HCT116 (cell line): ENCODE data around the gene HSPA4. TPM values are rescaled to one million over a fixed set of nuclear protein-coding genes. Genes with fewer than 3 reads are reported as not detected.

Experiments
- ATAC-seq: fragments of 200-7000 bp; cut with Tn5 transposase; 2 replicates; pipeline ENCODE4 v1.9.1; 2020; ENCODE audit warnings: mild to moderate bottlenecking, moderate library complexity
- BruUV-seq: library from RNA; stranded (reverse); fragments of 400-500 nt; replicated peaks from 2 replicates; lab custom pipeline; 2021; lab: Mats Ljungman, UMichigan
- CTCF ChIA-PET: fragments of 300-600 bp; sonication (Branson Sonifier 250); formaldehyde crosslinking; loops from one replicate; lab custom pipeline; 2021; ENCODE audit warnings: antibody characterized with exemption; lab: Charles Lee
- POLR2A ChIA-PET: fragments of 300-600, 350-600 bp; sonication (Branson Sonifier 250); formaldehyde crosslinking; loops from one replicate; lab custom pipeline; 2021; ENCODE audit warnings: antibody characterized with exemption; lab: Charles Lee
- RAD21 ChIA-PET, 2 experiments: fragments of 300-600 bp; sonication (Branson Sonifier 250); formaldehyde crosslinking; loops; one replicate each; lab custom pipeline; 2023; ENCODE audit warnings: low total read pairs in 2 of 2; ENCODE audit not compliant: uncharacterized antibody in 2 of 2, unreplicated experiment in 2 of 2, low non-redundant PET in 1 of 2; lab: Charles Lee
- DNase-seq: peaks from one replicate; pipeline ENCODE4 v3.0.0-alpha.2; 2010; ENCODE audit warnings: low read depth, low spot score
- H2AFZ ChIP-seq: fragments of 200-600 bp; shearing (Covaris generic), sonication (generic); 2 replicates; pipeline ENCODE4 v1.6.1; 2017; ENCODE audit warnings: low read depth, mixed run types, mixed read lengths, antibody characterized with exemption, low read length; ENCODE audit not compliant: poor library complexity, severe bottlenecking
- H3K27ac ChIP-seq: 2 replicates; pipeline ENCODE4 v1.5.1; 2012; ENCODE audit warnings: low read depth, low read length
- H3K27me3 ChIP-seq: fragments of 200-600 bp; sonication (generic); 2 replicates; pipeline ENCODE4 v1.6.1; 2016; ENCODE audit warnings: mixed run types, low read length, mixed read lengths; ENCODE audit not compliant: insufficient read depth
- H3K36me3 ChIP-seq, 2 experiments: fragments of 200-500 bp in 1 of 2; fragments of 200-600 bp in 1 of 2; sonication (Bioruptor generic) in 1 of 2; sonication (generic) in 1 of 2; 2 replicates each; pipeline versions ENCODE4 v1.5.1 to v1.6.1; 2014 to 2016; ENCODE audit warnings: low read length in 2 of 2, inconsistent platforms in 1 of 2, mixed read lengths in 1 of 2, mixed run types in 1 of 2; ENCODE audit not compliant: insufficient read depth in 2 of 2, control insufficient read depth in 1 of 2
- H3K4me1 ChIP-seq, 2 experiments: fragments of 200-600 bp in 1 of 2; sonication (generic) in 1 of 2; 2 replicates each; pipeline versions ENCODE4 v1.5.1 to v1.6.1; 2012 to 2017; ENCODE audit warnings: low read length in 2 of 2, inconsistent platforms in 1 of 2, mild to moderate bottlenecking in 1 of 2, mixed read lengths in 1 of 2, mixed run types in 1 of 2, moderate library complexity in 1 of 2; ENCODE audit not compliant: insufficient read depth in 2 of 2, control insufficient read depth in 1 of 2
- H3K4me2 ChIP-seq: fragments of 200-600 bp; sonication (generic); 2 replicates; pipeline ENCODE4 v1.6.1; 2017; ENCODE audit warnings: mixed run types, low read length, mixed read lengths
- H3K4me3 ChIP-seq, 2 experiments: fragments of 200-600 bp in 1 of 2; sonication (generic) in 1 of 2; replicated peaks in 1 of 2; 2 replicates each; pipeline ENCODE4 v1.5.1; 2011 to 2016; ENCODE audit warnings: low read length in 2 of 2, control low read depth in 1 of 2, low read depth in 1 of 2, mild to moderate bottlenecking in 1 of 2, mixed read lengths in 1 of 2, mixed run types in 1 of 2
- H3K79me2 ChIP-seq: fragments of 200-600 bp; sonication (generic); 2 replicates; pipeline ENCODE4 v1.6.1; 2017; ENCODE audit warnings: mild to moderate bottlenecking, mixed run types, low read length, moderate library complexity, mixed read lengths; ENCODE audit not compliant: insufficient read depth
- H3K9ac ChIP-seq: fragments of 200-600 bp; sonication (generic); 2 replicates; pipeline ENCODE4 v1.6.1; 2016; ENCODE audit warnings: low read length, mixed read lengths
- H3K9me2 ChIP-seq: fragments of 200-600 bp; sonication (generic), shearing (Covaris generic); 2 replicates; pipeline ENCODE4 v1.6.1; 2017; ENCODE audit warnings: mixed run types, mild to moderate bottlenecking, moderate library complexity; ENCODE audit not compliant: insufficient read depth
- H3K9me3 ChIP-seq, 2 experiments: fragments of 200-500 bp in 1 of 2; fragments of 200-600 bp in 1 of 2; sonication (Bioruptor generic) in 1 of 2; sonication (generic) in 1 of 2; 2 replicates each; pipeline ENCODE4 v1.6.1; 2014 to 2017; ENCODE audit warnings: low read length in 2 of 2, mixed read lengths in 2 of 2, inconsistent platforms in 1 of 2, low read depth in 1 of 2, mild to moderate bottlenecking in 1 of 2, mixed run types in 1 of 2, moderate library complexity in 1 of 2; ENCODE audit not compliant: control insufficient read depth in 1 of 2, insufficient read depth in 1 of 2
- H4K20me1 ChIP-seq: fragments of 200-600 bp; sonication (generic), shearing (Covaris generic); 2 replicates; pipeline ENCODE4 v1.6.1; 2017; ENCODE audit warnings: mixed run types, mild to moderate bottlenecking, moderate library complexity; ENCODE audit not compliant: insufficient read depth
- CBX3 ChIP-seq: IDR thresholded peaks from 2 replicates; pipeline ENCODE4 v1.6.1; 2012; ENCODE audit warnings: low read depth
- CEBPB ChIP-seq: IDR thresholded peaks from 2 replicates; pipeline ENCODE4 v1.6.1; 2012; ENCODE audit warnings: low read depth
- EGR1 ChIP-seq: IDR thresholded peaks from 2 replicates; pipeline ENCODE4 v1.6.1; 2012; ENCODE audit warnings: low read depth
- ELF1 ChIP-seq: IDR thresholded peaks from 2 replicates; pipeline ENCODE4 v1.6.1; 2012; ENCODE audit warnings: low read depth, borderline replicate concordance
- EZH2 ChIP-seq: fragments of 200-600 bp; sonication (generic); IDR thresholded peaks from 2 replicates; pipeline ENCODE4 v1.6.1; 2017; ENCODE audit warnings: antibody characterized with exemption, mixed run types
- POLR2A ChIP-seq: IDR thresholded peaks from 2 replicates; pipeline ENCODE4 v1.7.0; 2011; ENCODE audit warnings: borderline replicate concordance; ENCODE audit not compliant: insufficient read depth, insufficient read length; ENCODE audit errors: extremely low read depth
- POLR2AphosphoS5 ChIP-seq: IDR thresholded peaks from 2 replicates; pipeline ENCODE4 v1.6.1; 2011; ENCODE audit warnings: mild to moderate bottlenecking, low read depth, low read length, moderate library complexity
- RAD21 ChIP-seq: IDR thresholded peaks from 2 replicates; pipeline ENCODE4 v1.6.1; 2012; ENCODE audit warnings: low read depth, mild to moderate bottlenecking
- SIN3A ChIP-seq: IDR thresholded peaks from 2 replicates; pipeline ENCODE4 v1.6.1; 2012; ENCODE audit warnings: low read depth
- ZFX ChIP-seq: fragments of 450-650 bp; IDR thresholded peaks from 2 replicates; pipeline ENCODE4 v1.6.1; 2017
- intact Hi-C: fragments of 100-400 bp; cut with micrococcal nuclease; formaldehyde crosslinking; loops from 2 replicates; pipeline ENCODE4 v1.10.0; 2022
- total RNA-seq: library from RNA; stranded (reverse); gene quantifications from one replicate; pipeline ENCODE4 v1.2.1, GENCODE V29; 2021; ENCODE audit not compliant: unreplicated experiment
- TF ChIP-seq, protein P1 (sequence below), 3 experiments: fragments of 200-600 bp in 1 of 3; sonication (generic) in 1 of 3; IDR thresholded peaks in 2 of 3; conservative IDR thresholded peaks in 1 of 3; 2 replicates each; pipeline ENCODE4 v1.5.1; 2012 to 2017; ENCODE audit warnings: low read depth in 2 of 3, low read length in 2 of 3, antibody characterized with exemption in 1 of 3, borderline replicate concordance in 1 of 3, control low read depth in 1 of 3, mild to moderate bottlenecking in 1 of 3, mixed read lengths in 1 of 3, mixed run types in 1 of 3, moderate library complexity in 1 of 3; ENCODE audit not compliant: insufficient read depth in 1 of 3
- TF ChIP-seq, protein P2 (sequence below): IDR thresholded peaks from 2 replicates; pipeline ENCODE4 v1.6.1; 2011; ENCODE audit warnings: mild to moderate bottlenecking, low read length, moderate library complexity; ENCODE audit not compliant: insufficient replicate concordance; ENCODE audit errors: extremely low read depth
- TF ChIP-seq, protein P3 (sequence below): IDR thresholded peaks from 2 replicates; pipeline ENCODE4 v1.6.1; 2012

Gene HSPA4
- total RNA-seq, 1 experiment from 2014 or later: 212 TPM

DNA sequence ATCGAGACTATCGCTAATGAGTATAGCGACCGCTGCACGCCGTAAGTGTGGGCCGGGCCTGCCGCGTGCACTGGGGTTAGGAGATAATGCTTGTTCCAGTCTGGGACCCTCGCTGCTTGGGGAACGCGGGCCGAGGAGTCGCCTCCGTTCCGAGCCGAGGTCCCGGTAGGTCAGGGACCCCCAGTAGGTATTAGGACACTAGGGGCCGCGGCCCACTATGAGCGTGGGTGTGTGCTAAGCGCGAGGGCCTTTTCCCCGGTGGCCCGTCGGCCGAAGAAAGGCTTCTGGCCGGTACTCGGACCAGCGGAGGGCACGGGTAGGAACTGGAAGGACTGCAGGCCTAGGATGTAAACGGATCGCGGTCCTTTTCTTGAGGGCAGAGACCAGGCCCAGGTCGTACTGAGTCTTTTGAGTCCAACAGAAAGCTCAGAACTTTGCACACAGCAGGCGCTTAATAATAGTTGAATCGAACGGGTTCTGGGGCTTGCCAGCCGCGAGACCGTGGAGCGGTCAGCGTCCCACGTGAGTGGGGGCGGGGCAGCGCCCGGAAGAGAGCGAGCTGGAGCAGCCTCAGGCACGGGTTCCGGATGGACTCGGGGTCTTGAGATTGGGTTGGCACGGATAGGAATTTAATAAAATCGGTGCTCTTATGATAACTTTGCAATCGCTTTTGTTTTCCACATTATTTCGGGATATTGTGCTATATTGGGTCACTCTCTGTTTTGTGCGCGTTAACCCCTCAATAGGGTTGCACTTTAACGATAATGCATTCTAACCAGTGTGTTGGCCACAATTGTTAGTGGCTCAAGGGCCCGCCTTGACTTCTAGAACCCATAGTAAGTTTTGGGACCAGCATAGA lies 733 bp downstream of the HSPA4 start:
- peaks cover 71% of the 10 kb centered on the region for H3K79me2 ChIP-seq
- peaks cover 16 to 23% of the 10 kb centered on the region in 2 experiments for H3K4me1 ChIP-seq
- no peaks in the 10 kb centered on the region for H3K9me3 ChIP-seq
- H2AFZ ChIP-seq: no peak overlapping the region
- no peak for DNase-seq
- intact Hi-C loops: loop anchor here (5.0 kb wide), 1 partner anchor 90 kb away; the partner anchor contains the start of gene AFF4
- H3K27me3 ChIP-seq: no peaks in the 10 kb centered on the region
- H3K9ac ChIP-seq: peak overlapping the region; percentile 100
- TSS peak; percentile 40 for BruUV-seq
- peak overlapping the region; percentile 88 for H3K4me2 ChIP-seq
- TF ChIP-seq CBX3: no peak
- no peak for TF ChIP-seq ELF1
- TF ChIP-seq, protein P1, sequence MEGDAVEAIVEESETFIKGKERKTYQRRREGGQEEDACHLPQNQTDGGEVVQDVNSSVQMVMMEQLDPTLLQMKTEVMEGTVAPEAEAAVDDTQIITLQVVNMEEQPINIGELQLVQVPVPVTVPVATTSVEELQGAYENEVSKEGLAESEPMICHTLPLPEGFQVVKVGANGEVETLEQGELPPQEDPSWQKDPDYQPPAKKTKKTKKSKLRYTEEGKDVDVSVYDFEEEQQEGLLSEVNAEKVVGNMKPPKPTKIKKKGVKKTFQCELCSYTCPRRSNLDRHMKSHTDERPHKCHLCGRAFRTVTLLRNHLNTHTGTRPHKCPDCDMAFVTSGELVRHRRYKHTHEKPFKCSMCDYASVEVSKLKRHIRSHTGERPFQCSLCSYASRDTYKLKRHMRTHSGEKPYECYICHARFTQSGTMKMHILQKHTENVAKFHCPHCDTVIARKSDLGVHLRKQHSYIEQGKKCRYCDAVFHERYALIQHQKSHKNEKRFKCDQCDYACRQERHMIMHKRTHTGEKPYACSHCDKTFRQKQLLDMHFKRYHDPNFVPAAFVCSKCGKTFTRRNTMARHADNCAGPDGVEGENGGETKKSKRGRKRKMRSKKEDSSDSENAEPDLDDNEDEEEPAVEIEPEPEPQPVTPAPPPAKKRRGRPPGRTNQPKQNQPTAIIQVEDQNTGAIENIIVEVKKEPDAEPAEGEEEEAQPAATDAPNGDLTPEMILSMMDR (IDR thresholded peaks at IDR 0.05 in 2 of 3, conservative IDR thresholded peaks at IDR 0.05 in 1 of 3; ENCODE audit: borderline replicate concordance in 1 of 3, insufficient read depth in 1 of 3, low read depth in 2 of 3, low read length in 2 of 3): no peak
- TF ChIP-seq, protein P2, sequence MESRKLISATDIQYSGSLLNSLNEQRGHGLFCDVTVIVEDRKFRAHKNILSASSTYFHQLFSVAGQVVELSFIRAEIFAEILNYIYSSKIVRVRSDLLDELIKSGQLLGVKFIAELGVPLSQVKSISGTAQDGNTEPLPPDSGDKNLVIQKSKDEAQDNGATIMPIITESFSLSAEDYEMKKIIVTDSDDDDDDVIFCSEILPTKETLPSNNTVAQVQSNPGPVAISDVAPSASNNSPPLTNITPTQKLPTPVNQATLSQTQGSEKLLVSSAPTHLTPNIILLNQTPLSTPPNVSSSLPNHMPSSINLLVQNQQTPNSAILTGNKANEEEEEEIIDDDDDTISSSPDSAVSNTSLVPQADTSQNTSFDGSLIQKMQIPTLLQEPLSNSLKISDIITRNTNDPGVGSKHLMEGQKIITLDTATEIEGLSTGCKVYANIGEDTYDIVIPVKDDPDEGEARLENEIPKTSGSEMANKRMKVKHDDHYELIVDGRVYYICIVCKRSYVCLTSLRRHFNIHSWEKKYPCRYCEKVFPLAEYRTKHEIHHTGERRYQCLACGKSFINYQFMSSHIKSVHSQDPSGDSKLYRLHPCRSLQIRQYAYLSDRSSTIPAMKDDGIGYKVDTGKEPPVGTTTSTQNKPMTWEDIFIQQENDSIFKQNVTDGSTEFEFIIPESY: peak; percentile 50
- TF ChIP-seq, protein P3, sequence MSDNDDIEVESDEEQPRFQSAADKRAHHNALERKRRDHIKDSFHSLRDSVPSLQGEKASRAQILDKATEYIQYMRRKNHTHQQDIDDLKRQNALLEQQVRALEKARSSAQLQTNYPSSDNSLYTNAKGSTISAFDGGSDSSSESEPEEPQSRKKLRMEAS: peak; percentile 80
- TF ChIP-seq EZH2: no peak
- peak; percentile 12 for TF ChIP-seq POLR2A
- TF ChIP-seq EGR1: 0 out of 2 replicates have a peak, but pooled peaks have one; percentile 20
- TF ChIP-seq SIN3A: peak; percentile 47; the same call in 1 of the 2 replicates
- TF ChIP-seq RAD21: no peak
- TF ChIP-seq ZFX: peak; percentile 56
- no peak for TF ChIP-seq CEBPB
- TF ChIP-seq POLR2AphosphoS5: peak; percentile 65
- TF ChIP-seq, all 23 proteins: peak for 7
- H3K4me3 ChIP-seq: peak overlapping the region; percentile 75 to 99
- ChIA-PET POLR2A (interaction anchor here (0.8 to 1.8 kb wide), 11 partner anchors 8 to 94 kb away, joined by 3 to 7 read pairs (median 4); no protein-coding TSS in a partner anchor), CTCF (no interaction called here), RAD21 (no interaction called here)
- H4K20me1 ChIP-seq: peaks cover 17% of the 10 kb centered on the region; the same call in 1 of the 2 replicates
- H3K9me2 ChIP-seq: no peaks in the 10 kb centered on the region
- peak overlapping the region; percentile 98 for H3K27ac ChIP-seq
- peak; percentile 49 for ATAC-seq
- H3K36me3 ChIP-seq: peaks cover 0 to 3% of the 10 kb centered on the region in 2 experiments; a peak in 1 of 4 replicates
